CD1c-positive myeloid dendritic cell (primary cell): ENCODE data around the gene LEPR.
A peak's percentile ranks its signal among the peaks of the same experiment; 100 is the strongest.

Experiments used
- DNase-seq: peaks from one replicate; pipeline ENCODE4 v3.0.0-alpha.2; 2016; ENCODE audit errors: extremely low spot score

Gene LEPR

DNA sequence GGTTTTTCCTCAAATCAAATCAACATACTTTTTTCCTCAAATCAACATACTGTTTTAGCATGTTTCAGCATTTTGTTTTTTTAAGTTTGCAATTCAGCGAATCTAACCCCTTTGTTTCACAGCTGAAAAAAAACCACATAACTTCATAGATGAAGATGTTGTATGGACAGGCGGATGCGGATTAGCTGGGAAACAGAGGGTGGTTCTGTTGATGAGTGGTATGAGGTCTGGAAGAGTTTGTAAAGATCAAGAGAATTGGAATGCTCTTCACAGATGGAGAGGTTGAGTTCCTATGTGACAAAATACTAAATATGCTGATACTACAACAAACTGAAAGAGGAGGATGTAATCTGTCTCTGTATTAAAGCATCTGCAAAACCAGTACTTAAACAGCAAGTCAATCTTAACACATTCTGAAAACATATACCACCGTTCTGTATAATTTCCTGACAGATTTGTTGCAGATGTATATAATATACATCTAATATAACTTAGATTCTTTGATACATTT, 10.6 kb upstream of the LEPR start:
- DNase-seq, result no peak

DNA sequence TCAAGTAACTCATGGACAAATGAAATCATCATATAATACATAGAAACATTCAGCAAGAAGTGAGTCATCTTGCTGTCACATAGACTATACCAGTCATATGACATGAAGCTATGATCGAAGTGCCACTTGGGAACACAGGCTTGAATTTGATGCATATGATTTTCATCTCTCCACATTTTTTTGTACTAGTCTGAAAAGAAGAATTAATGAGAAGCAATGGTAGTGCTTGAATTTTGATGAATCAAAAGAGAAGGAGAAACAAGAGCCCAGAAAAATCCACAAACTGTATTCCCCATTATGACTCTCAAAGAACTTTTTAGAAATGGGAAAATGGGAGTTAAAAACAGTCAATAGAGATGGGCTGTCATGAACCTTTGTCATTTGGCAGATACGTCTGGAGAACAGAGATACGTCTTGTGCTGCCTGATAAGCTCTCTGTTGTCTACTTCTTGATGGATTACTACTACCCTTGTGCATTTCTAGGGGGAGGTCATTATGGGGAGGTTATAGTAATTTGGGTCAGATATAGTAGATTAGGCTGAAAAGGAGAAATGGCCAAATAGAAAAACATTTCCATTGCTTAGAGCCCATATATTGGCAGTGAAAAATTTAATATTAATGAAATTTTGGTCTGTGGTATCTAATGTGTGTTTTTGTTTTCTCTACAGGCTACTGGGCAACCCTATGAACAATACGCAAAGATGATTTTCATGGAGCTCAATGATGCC, 8.0 kb upstream of the LEPR start:
- DNase-seq, result no peak

DNA sequence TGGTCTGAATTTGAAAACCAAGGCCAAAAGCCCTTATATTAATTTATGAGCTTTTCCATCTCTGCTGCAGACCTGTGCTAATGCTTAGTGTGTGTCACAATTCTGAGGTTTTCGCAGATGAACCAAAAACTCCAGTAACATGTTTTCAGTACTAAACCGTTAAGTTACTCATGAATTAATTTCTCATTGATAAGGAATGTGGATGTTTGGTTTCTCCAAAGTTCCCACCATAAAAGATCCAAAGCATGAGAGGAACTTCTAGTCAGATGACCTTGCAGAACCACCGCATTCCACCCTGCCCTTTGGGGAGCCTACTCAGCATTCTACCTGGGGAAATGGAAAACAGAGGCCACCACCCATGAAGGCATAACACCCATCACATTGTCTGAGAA, 7.5 kb upstream of the LEPR start:
- DNase-seq, result no peak

DNA sequence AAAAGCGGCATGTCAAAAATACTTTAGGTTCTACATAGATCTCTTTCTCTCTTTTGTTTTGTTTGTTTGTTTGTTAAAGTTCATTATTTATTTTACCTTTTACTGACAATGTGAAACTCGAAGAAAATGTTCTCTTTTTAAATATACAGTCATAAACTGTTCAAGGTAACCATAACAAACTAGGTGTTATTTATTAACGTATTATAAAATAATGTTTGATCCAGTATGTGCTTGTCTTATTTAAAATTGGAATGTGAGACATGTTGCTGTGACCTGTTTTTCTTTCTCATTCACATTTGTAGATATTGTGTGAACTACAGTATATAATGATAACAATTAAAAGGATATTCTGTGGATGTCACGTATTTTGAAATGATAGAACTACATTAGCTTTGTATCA, 5.9 kb upstream of the LEPR start:
- no peak for DNase-seq

DNA sequence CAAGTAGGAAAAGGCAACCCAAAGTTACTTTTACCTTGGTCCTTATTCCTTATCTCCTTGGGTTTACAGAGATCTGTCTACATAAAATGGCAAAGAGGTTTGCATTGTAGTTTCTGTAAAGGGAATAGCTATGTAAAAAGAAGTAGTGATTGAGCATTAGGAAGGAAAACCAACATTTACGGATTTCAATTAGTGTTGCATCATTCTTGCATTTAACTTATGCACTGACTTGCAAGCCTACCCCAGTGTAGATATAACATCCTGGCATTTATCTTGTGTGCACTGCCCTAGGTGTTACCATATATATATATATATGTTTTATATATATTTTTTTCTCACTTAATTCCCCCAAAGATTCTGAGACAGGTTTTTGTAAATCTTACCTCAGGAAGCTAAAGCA, 3.7 kb upstream of the LEPR start:
- no peak for DNase-seq

DNA sequence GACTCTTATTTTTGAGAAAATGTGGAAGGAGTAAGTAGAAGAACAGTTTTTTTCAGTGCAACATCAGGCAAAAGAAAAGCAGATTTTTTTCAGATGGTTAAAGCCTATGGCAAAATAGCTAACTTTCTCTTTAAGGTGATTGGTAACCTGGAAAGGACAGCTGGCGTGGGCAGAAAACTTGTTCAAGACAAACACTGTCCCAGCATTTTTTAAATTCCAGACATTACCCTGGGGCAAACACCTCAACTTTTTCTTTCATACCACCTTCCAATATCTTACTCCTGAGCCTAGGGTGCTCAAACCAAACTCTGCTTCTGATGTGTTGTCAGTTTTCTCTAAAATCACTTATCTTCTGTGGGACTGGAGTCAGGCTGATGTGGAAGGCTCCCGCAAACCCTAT, 2.7 kb upstream of the LEPR start:
- DNase-seq, result no peak

DNA sequence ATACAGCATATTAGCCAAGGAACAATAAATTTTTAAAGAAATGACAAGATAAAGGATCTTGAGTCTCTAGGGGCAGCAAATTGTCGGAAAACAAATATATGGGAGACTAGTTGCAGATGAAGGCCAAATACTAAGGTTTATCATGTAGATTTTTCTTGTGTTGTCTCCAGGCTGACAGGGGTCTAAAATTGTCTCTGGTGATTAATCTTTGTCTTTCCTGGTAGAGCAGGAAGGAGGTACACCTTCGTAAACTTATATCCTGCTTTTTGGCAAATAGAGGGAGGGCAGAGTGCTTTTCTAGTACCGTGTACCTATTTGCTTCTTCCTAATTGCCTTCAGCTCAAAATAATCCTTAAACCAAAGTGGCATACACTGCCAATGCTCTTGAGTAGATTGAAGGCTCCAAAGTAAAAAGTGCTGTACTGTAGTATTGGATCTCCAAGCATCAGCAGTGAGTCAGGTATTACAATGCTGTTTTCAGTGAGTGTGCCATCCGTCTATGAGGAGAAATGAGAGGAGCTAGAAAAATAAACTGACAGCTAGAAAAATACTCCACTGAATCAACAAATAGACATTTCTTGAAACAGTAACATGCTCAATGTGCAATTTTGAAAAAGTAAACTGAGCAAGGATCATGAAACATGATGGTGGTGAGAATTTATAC, 1.8 kb upstream of the LEPR start:
- no peak for DNase-seq

DNA sequence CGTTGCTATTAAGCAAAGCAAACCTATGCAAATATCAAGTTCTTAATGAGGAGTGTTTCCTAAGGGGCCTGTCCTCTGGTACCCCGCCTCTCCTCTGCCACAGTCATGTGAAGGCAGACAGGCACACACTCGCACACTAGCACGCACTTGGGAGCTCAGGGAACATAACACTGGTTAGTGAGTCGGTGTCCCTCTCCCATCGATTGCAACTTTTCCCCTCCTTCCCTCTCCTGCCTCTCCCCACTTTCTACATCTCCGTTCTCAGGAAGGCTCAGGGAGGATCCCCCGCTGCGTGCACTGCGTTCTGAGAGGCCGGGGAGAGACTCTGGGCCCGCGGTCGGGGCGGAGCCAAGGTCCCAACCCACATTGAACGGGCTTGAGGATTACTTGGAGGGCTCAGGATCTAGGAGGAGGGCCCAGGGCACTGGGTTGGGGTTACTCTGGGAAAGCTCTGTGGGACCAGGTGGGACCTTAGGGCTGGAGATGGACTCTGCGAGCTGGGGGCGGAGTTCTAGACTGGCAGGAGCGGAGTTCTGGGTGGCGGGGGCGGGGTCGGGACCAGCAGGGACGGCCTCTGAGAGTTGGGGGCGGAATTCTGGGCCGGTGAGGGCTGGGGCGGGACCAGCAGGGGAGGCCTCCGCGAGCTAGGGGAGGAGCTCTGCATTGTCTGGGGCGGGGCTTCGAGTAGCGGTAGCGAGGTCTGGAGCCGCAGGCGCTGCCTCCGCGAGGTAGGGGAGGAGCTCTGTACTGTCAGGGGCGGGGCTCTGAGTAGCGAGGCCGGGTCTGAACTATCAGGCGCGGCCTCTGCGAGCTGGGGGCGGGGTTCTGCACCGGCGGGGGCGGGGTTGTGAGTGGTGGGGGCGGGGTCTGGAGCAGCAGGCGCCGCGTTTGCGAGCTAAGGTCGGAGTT, 533 bp upstream of the LEPR start:
- DNase-seq, result peak; percentile 98

DNA sequence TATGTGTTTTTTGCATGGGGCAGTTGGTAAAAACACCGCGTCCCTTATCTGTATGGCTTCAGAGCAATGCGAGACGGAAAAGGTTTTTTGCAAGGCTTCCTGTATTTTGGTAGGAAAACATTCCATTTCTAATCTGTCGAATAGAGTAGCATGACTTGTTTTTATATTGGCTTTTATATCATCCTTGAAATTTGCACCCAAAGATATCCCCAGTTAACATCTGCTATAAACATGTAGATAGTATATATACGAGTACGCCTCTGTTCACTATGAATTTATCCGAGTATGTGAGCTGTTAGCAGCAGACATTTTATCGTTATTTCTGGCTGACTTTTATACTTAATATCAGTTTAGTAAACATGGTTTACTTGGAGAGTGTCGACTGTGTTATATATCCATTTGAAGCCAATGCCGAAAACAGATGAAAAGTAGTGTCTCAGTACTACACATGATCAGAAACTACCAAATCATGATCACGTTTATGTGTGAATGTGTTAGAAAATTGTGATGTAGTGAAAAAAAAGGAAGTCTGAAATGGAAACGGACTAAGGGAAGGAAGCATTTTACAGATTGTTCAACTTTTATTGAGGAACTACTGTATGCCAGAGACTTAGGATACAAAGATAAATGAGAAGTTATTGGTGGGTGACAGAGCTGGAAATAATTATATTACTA, 1.0 kb downstream of the LEPR start:
- peak; percentile 79 for DNase-seq

DNA sequence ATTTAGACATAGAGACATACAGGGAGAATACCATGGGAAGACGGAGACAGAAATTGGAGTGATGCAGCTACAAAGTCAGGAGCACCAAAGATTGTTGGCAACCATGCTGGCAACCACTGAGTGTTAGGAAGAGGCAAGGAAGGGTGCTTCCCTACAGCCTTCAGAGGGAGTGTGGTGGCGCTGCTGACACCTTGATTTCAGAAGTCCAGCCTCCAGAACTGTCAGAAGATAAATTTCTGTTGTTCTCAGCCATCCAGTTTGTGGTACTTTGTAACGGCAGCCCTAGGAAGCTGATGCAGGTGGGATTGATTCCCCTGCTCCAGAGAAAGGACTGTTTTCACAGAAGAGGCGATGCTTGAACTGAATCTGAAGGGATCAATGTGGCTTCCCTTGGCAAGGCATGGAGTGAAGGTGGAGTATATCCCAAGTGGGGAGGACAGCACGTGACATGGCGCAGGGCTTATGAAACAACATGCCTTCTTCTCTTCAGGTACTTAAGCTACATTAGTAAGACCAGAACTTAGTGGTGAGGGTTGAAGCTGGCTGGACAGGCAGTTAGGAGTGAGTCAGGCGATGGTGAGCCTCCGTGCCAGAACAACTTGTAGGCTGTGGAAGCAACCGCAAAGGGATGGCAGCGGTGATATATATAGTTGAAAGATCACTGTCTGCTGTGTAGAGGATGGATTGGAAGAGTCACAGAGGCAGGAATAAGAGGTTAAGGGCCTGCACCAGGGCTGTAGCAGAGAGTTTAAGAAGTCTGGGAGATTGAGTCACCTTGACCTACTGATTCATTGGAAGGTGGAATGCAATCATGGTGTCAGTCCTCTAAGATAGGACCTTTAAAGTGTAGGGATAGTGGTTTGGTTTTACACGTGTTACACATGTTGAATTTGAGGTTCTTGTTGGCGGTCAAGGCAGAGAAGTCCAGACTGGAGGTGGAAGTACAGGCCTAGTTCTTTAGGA, 2.1 kb downstream of the LEPR start:
- DNase-seq, result no peak

DNA sequence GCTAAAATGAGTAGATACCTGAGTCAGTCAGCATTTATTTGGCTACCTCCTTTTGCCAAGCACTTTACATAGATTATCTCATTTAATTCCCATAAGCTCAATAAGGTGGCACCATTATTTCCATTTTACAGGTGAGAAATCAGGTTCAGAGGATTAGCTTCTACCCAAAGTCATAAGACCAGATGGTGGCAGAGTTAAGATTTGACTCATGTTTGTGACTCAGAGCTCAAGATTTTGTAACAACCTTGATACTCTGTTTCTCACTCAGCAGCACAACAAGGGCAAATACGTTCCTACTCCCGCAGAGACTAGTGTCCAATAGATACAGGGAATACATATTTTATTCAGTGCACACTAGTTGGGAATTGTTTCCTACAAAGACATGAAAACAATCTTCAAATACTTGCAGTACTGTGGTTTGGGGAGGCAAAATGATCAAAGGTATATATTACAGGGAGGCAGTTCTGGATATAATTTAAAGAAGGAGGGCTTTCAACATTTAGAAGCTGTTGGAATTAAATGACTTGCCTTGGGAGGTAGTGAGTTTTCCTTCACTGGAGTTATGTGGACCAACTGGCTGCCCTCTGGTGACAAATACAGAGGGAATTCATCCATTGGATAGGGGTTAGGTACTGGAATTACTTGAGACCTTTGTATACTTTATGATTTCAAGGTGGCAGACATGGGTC, 3.6 kb downstream of the LEPR start:
- peak; percentile 71 for DNase-seq

DNA sequence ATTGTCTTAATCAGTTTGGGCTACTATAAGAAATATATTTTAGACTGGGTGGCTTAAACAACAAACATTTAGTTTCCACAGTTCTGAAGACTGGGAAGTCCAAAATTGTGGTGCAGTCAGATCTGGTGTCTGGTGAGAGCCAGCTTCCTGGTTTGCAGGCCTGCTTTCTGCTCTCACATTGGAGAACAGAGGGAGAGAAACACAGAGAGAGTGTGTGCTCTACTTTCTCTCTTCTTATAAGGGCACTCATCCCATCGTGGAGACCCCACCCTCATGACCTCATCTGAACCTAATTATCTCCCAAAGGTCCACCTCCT, 4.1 kb downstream of the LEPR start:
- DNase-seq, result no peak

DNA sequence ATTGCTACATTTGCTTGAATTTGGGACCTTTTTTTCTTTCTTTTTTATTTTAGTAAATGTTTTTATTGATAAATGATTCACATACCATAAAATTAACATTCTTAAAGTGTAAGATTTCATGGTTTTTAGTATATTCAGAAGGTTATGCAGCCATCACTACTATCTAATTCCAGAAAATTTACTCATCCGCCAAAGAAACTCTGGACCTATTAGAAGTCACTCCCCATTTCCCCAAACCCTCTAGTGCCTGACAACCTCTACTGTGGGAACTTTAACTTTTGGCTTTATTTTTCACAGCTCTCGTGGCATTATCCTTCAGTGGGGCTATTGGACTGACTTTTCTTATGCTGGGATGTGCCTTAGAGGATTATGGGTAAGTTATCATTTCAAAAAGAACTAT, 4.5 kb downstream of the LEPR start:
- no peak for DNase-seq

DNA sequence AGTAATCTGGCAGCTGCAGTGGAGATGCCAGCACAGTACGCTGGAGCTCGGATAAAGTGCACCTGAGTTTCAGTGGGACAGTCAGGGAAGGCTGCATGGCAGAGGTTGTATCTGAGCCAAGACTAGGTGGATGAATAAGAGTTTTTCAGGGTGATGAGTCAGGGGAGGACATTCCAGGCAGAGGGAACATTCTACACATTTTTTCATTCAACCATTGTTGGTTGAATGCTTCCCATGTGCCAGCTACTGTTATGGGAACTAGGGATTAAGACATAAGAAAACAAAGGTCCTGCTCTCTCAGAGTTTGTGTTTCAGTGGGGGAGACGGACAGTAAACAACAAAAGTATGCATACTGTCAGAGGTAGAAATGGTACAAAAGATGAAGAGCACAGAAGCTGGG, 5.2 kb downstream of the LEPR start:
- DNase-seq, result no peak

DNA sequence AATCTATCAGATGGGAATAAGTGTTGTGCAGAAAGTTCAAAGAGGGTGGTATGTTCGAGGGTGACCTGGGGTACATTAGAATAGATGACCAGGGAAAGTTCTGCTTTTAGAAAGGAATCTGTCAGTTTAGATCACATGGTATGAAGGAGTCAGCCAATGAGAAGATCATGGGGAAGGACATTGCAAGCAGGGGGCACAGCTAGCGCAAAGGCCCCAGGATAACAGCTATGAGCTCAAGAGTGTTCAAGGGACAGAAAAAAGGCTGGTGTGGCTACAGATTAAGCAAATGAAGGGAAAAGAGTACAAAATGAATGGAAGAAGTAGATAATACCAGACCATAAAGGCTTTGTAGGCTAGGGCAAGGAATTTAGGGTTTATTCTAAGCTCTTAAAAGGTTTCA, 8.6 kb downstream of the LEPR start:
- DNase-seq, result no peak

DNA sequence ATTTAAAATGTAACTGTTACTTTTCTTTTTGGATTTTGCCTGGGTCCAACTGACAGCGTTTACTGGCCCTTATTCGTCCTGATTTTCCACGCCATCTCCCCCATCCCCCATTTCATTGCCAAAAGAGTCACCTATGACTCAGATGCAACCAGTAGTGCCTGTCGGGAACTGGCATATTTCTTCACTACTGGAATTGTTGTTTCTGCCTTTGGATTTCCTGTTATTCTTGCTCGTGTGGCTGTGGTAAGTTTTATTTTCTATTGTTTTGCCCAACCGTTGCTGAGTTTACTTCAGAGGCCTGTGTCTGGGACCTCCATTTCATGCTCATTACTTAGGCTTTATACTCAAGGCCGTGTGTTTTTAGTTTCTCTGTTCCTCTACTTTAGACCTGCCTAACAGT, 9.3 kb downstream of the LEPR start:
- peak; percentile 29 for DNase-seq

DNA sequence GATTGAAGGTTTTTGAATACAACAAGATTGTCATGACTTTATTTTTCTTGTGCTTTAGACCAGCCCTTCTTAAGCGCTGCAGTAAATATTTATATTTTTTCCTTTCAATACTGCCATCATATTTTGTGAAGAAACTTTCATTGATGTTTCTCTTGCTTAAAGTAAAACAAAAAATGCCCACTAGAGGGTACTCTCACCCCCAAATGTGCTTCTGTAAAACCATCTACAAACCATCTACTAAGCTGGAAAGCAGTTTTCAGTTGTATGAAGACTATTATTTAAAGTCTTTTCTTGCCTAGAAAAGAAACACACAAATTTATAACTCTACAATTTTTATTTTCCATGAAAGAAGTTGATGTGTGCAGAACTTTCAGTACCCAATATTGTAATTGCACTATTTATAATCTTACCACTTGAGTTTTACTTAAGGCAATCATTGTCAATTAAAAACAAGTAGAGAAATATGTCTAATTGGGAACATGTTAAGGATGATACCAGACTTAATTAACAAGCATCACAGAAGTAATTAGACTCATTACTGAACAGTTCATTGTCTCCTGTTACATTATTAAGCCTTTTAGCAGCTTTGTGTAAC, 10.7 kb downstream of the LEPR start:
- peak; percentile 41 for DNase-seq

DNA sequence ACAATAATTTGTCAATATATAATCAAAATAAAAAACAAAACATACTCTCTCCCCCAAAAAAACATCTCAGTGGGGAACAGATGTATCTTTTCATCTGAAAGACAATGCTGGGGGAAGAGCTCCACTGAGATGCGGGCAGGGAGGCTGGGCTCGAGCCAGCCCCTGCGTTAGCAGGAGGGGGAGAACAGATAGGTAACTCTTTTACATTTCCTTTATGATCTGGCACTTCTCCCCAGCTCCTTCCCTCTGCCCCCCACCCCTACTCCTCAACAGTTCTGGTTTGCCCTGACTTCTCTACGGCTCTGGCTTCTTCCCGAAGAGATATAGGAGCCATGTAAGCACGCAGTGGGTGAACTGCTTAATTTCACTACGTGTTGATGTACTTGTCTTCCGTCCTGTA, 12.4 kb downstream of the LEPR start:
- DNase-seq, result no peak

DNA sequence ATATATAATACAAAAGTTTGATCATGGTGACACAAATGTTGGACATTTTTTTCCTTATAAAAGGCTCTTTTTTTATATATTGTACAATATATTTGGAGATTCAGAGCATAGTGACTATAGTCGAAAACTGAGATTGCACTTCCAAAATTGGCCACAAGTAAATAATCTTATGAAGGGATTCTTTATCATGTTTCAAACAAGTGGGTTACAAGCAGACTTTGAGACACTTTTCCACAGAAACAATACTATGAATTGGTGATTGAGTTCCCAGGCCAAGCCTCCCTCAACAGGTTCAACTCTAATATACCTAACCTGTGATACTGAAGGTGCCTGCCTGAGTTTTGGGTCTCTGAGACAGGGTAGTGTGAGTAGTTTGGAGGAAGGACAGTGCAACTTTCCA, 13.8 kb downstream of the LEPR start:
- DNase-seq, result no peak

DNA sequence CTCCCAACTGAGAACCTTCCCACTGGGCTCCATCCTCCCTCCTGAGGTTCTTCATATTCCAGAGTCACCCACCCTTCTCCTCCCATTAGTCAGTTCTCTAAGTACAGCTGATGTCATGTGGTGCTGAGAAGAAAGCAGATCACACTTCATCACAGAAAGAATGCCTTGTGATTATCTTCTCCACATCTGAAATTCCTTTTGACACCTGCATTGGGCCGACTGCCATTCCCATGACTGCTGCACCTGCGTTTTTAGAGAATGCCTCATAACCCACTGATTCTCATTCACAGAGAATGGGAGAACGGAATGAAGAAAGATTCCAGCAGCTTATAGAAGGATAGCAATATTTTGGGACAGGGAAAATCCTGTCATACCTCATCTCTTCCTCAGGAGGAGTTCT, 14.3 kb downstream of the LEPR start:
- no peak for DNase-seq
